ENCODE data around the gene IL17RD. TPM values are rescaled to one million over a fixed set of nuclear protein-coding genes. Genes with fewer than 3 reads are reported as not detected.

The IL17RD gene
- total RNA-seq, 2 experiments from 2014 or later, result not detected

DNA sequence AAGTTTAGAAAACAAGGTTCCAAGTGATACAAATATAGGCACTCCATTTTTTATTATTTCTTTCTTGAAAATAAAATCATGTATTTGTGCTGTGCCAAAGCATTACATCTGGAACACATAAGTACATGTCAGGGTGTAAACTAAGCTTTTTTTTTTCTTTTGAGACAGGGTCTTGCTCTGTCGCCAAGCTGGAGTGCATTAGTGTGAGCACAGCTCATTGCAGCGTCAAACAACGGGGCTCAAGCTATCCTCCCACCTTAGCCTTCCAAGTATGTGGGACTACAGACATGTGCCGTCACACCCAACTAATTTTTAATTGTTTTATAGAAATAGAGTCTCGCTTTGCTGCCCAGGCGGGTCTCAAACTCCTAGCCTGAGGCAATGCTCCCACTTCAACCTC lies 95.7 kb downstream of the IL17RD start:
- H3K9me3 ChIP-seq (ENCODE audit: control insufficient read depth in 1 of 2, insufficient read depth in 1 of 2, low read length in 2 of 2), result no peaks in the 10 kb centered on the region
- Mint-ChIP-seq H3K4me1 (ENCODE audit: low read depth) (no peaks in the 10 kb centered on the region), H3K36me3 (ENCODE audit: low read depth) (no peaks in the 10 kb centered on the region), H3K9me3 (no peaks in the 10 kb centered on the region), H3K27me3 (peaks cover 36% of the 10 kb centered on the region), H3K4me3 (no peak overlapping the region), H3K27ac (no peak overlapping the region)
- no peak overlapping the region for H3K27ac ChIP-seq (ENCODE audit: low read depth in 1 of 2, low read length in 2 of 2)
- ChIA-PET POLR2A (no interaction called here), CTCF (interaction anchor here (1.2 kb wide), 1 partner anchor 30 kb away, joined by 3 read pairs; no protein-coding TSS in a partner anchor)
- ATAC-seq (ENCODE audit: poor library complexity) (no peak), DNase-seq (no peak)
- peaks cover 3% of the 10 kb centered on the region for H3K4me1 ChIP-seq (ENCODE audit: insufficient read depth, low read length)
- intact Hi-C loops (cut with DNase I, micrococcal nuclease), result no loop called here
- TF ChIP-seq CTCF (IDR thresholded peaks at IDR 0.05), result no peak
- H3K27me3 ChIP-seq (ENCODE audit: control insufficient read depth in 1 of 2, insufficient read depth in 2 of 2, low read length in 2 of 2), result peaks cover 17 to 22% of the 10 kb centered on the region in 2 experiments
- no peak overlapping the region for H3K4me3 ChIP-seq (ENCODE audit: low read length)
- H3K36me3 ChIP-seq (ENCODE audit: insufficient read depth, low read length), result no peaks in the 10 kb centered on the region

GRCh38 chr3:57068437-57069089 lies 96.6 kb downstream of the IL17RD start:
- Histone ChIP-seq H3K36me3 (ENCODE audit: insufficient read depth, low read length) (no peaks in the 10 kb centered on the region), H3K4me3 (ENCODE audit: low read length) (no peak overlapping the region), H3K27ac (ENCODE audit: low read depth in 1 of 2, low read length in 2 of 2) (no peak overlapping the region), H3K27me3 (ENCODE audit: control insufficient read depth in 1 of 2, insufficient read depth in 2 of 2, low read length in 2 of 2) (peaks cover 11 to 13% of the 10 kb centered on the region in 2 experiments), H3K4me1 (ENCODE audit: insufficient read depth, low read length) (peaks cover 3% of the 10 kb centered on the region), H3K9me3 (ENCODE audit: control insufficient read depth in 1 of 2, insufficient read depth in 1 of 2, low read length in 2 of 2) (no peaks in the 10 kb centered on the region)
- H3K27me3 Mint-ChIP-seq, result peaks cover 28% of the 10 kb centered on the region
- no peaks in the 10 kb centered on the region for H3K9me3 Mint-ChIP-seq
- TF ChIP-seq CTCF (IDR thresholded peaks at IDR 0.05), result no peak
- POLR2A ChIA-PET, result no interaction called here
- CTCF ChIA-PET, result interaction anchor here (1.2 kb wide), 1 partner anchor 31 kb away, joined by 3 read pairs; no protein-coding TSS in a partner anchor
- H3K27ac Mint-ChIP-seq, result no peak overlapping the region
- intact Hi-C loops (cut with DNase I, micrococcal nuclease), result no loop called here
- peak in 3 of 14 experiments; percentile 10 to 72 (median 60) for DNase-seq
- H3K4me3 Mint-ChIP-seq, result no peak overlapping the region
- ATAC-seq (ENCODE audit: poor library complexity), result peak; percentile 29
- H3K36me3 Mint-ChIP-seq (ENCODE audit: low read depth), result no peaks in the 10 kb centered on the region
- no peaks in the 10 kb centered on the region for H3K4me1 Mint-ChIP-seq (ENCODE audit: low read depth)

- peaks cover 0 to 5% of the 10 kb centered on the region in 2 experiments for H3K9me3 ChIP-seq (ENCODE audit: control insufficient read depth in 1 of 2, insufficient read depth in 1 of 2, low read length in 2 of 2)
- H3K4me3 Mint-ChIP-seq, result no peak overlapping the region
- ATAC-seq (ENCODE audit: poor library complexity) (no peak), DNase-seq (no peak)
- ChIA-PET POLR2A (no interaction called here), CTCF (no interaction called here)
- H3K27me3 ChIP-seq (ENCODE audit: control insufficient read depth in 1 of 2, insufficient read depth in 2 of 2, low read length in 2 of 2), result peaks cover 7% of the 10 kb centered on the region in 2 experiments
- H3K27ac ChIP-seq (ENCODE audit: low read depth in 1 of 2, low read length in 2 of 2), result no peak overlapping the region
- H3K4me3 ChIP-seq (ENCODE audit: low read length), result no peak overlapping the region
- H3K27me3 Mint-ChIP-seq, result peaks cover 21% of the 10 kb centered on the region
- H3K4me1 Mint-ChIP-seq (ENCODE audit: low read depth), result no peaks in the 10 kb centered on the region
- intact Hi-C loops (cut with DNase I, micrococcal nuclease), result no loop called here
- no peaks in the 10 kb centered on the region for H3K36me3 Mint-ChIP-seq (ENCODE audit: low read depth)
- H3K9me3 Mint-ChIP-seq, result no peaks in the 10 kb centered on the region
- no peaks in the 10 kb centered on the region for H3K36me3 ChIP-seq (ENCODE audit: insufficient read depth, low read length)
- no peak for TF ChIP-seq CTCF (IDR thresholded peaks at IDR 0.05)
- H3K27ac Mint-ChIP-seq, result no peak overlapping the region
- peaks cover 3% of the 10 kb centered on the region for H3K4me1 ChIP-seq (ENCODE audit: insufficient read depth, low read length)
Measured at GRCh38 chr3:57066471-57066870, 98.7 kb downstream of the IL17RD start.

Measured in CD4-positive, alpha-beta T cell (primary cell).